22Rv1 (cell line): Measurements from ENCODE around the gene SFXN5.

Experiments used
- CTCF ChIP-seq: fragments of 450-650 bp; IDR thresholded peaks from 2 replicates; pipeline ENCODE4 v1.5.1; 2017; ENCODE audit warnings: mild to moderate bottlenecking
- ZFX ChIP-seq: fragments of 450-650 bp; IDR thresholded peaks from 2 replicates; pipeline ENCODE4 v1.6.1; 2017; ENCODE audit warnings: antibody characterized with exemption, borderline replicate concordance

- TF ChIP-seq CTCF (no peak), ZFX (no peak)
These were observed 28.0 kb upstream of the SFXN5 start for GRCh38 chr2:73099486-73099885.
